K562 (cell line): Measurements from ENCODE around the gene LRRC41. TPM values are rescaled to one million over a fixed set of nuclear protein-coding genes. Genes with fewer than 3 reads are reported as not detected.
A peak's percentile ranks its signal among the peaks of the same experiment; 100 is the strongest.

Source experiments
- CHAMP1 ChIP-seq: fragments of 450-650 bp; IDR thresholded peaks from 2 replicates; pipeline ENCODE4 v1.6.1; 2016; ENCODE audit warnings: mild to moderate bottlenecking
- GTF2E2 ChIP-seq: fragments of 200-800 bp; sonication (Bioruptor generic); IDR thresholded peaks from 2 replicates; pipeline ENCODE4 v1.6.1; 2016; ENCODE audit warnings: missing genetic modification characterization, missing compliant biosample characterization
- GTF3C2 ChIP-seq: IDR thresholded peaks from 3 replicates; pipeline ENCODE4 v1.6.1; 2011; ENCODE audit warnings: borderline replicate concordance, mild to moderate bottlenecking, moderate library complexity; ENCODE audit not compliant: insufficient read length; ENCODE audit errors: extremely low read depth
- RBM25 ChIP-seq: fragments of 200-400 bp; formaldehyde crosslinking; IDR thresholded peaks from 2 replicates; pipeline ENCODE4 v1.6.1; 2018; ENCODE audit warnings: low read length, low read depth, moderate library complexity; ENCODE audit not compliant: severe bottlenecking
- SPI1 ChIP-seq: IDR thresholded peaks from 2 replicates; pipeline ENCODE4 v1.6.1; 2011; ENCODE audit warnings: low read depth, low read length, control low read depth, borderline replicate concordance
- polyA plus RNA-seq, 8 experiments: library from polyadenylated mRNA; depleted of rRNA in 4 of 8; stranded (reverse) in 5 of 8; unstranded in 3 of 8; fragments of >200 nt; fragmentation: Nextera tagmentation in 2 of 8; fragmentation: Illumina TruSeq in 1 of 8; extraction: Ambion mirVana in 2 of 8; extraction: Trizol in 1 of 8; gene quantifications; 2 replicates each; pipeline versions ENCODE4 v1.2.1 to v1.2.3, GENCODE V29; 2011 to 2014; ENCODE audit warnings: inconsistent platforms in 1 of 8, missing spikeins in 1 of 8
- total RNA-seq, 7 experiments: library from RNA; depleted of rRNA in 6 of 7; stranded (reverse); fragments of >200 nt in 6 of 7; fragmentation: Illumina TruSeq in 2 of 7; extraction: Trizol in 2 of 7; gene quantifications; 2 replicates each; pipeline versions ENCODE4 v1.2.1 to v1.2.3, GENCODE V29; 2011 to 2021; ENCODE audit warnings: low replicate concordance in 1 of 7
- TF ChIP-seq, protein P1 (sequence below), 2 experiments: fragments of 450-650 bp in 1 of 2; sonication (generic) in 1 of 2; formaldehyde crosslinking in 1 of 2; IDR thresholded peaks in 1 of 2; conservative IDR thresholded peaks in 1 of 2; 2 replicates each; pipeline versions ENCODE4 v1.6.1 to v1.8.1; 2016 to 2023; ENCODE audit warnings: mild to moderate bottlenecking in 2 of 2, moderate library complexity in 2 of 2, inconsistent platforms in 1 of 2, missing genetic modification reagents in 1 of 2

The LRRC41 gene
- total and polyA plus RNA-seq, 9 of the 15 experiments (the other 6 are each of a cell fraction or from before 2014, with no cell fraction given) = 10.5 to 64.7 (median 44.2) TPM

DNA sequence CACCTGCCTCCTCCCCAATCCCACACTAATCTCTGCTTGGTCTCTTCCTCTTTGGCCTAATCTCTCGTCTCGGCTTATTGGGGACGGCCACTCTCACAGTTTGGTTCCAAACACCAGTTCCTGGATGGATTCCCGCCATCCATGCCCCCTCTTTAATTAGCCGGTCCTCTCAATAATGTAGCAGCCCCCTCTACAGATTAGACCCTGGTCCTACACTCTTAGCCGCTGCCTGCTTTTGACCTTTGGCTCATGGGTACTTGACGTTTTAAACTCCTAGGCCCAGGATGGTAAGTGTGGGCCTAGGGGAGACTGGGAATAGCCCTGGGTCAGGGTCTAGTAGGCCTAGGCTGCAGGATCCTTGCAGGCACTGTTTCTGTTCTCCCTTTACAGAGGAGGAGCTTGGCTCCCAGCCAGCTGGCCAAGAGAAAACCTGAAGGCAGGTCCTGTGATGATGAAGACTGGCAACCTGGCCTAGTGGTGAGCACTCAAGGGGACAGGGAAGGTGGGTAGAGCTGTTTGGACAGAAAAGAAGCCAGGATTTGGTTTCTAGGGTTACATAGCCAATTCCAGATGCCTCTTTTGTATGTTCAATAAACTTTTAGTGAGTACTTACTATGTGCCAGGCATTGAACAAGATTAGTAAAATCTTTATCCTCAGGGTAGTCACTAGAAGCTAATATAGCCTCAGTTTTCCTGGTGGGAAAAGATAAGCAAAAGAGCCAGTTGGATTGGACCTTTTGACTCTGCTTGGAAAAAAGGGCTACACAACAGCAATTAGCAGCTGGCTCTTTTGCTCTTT lies 55.1 kb downstream of the LRRC41 start (continued):
- TF ChIP-seq CHAMP1 (peak; percentile 28; the same call in 1 of the 2 replicates), GTF3C2 (no peak), SPI1 (peak; percentile 60; the same call in 1 of the 2 replicates), GTF2E2 (tag) (no peak), RBM25 (no peak)
- TF ChIP-seq, protein P1, sequence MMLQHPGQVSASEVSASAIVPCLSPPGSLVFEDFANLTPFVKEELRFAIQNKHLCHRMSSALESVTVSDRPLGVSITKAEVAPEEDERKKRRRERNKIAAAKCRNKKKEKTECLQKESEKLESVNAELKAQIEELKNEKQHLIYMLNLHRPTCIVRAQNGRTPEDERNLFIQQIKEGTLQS (IDR thresholded peaks at IDR 0.05) = no peak
- TF ChIP-seq, protein P1 (CRISPR knock-in tag; conservative IDR thresholded peaks at IDR 0.05) = 0 out of 2 replicates have a peak, but pooled peaks have one; percentile 18
